Breast epithelium (tissue), 3 donors: ENCODE measurements around the gene DBH.
A peak's percentile ranks its signal among the peaks of the same experiment; 100 is the strongest.

ENCODE experiments used
- CTCF ChIP-seq, 3 donors: fragments of 450-650 bp; IDR thresholded peaks; one replicate each; pipeline ENCODE4 v1.5.1; 2016 to 2017; ENCODE audit warnings: antibody characterized with exemption in 3 of 3, mild to moderate bottlenecking in 3 of 3, moderate library complexity in 3 of 3
- POLR2A ChIP-seq: fragments of 450-650 bp; IDR thresholded peaks from one replicate; pipeline ENCODE4 v1.6.1; 2016; ENCODE audit warnings: antibody characterized with exemption, mild to moderate bottlenecking, moderate library complexity
- POLR2AphosphoS5 ChIP-seq, 3 donors: sonication (generic); formaldehyde crosslinking; IDR thresholded peaks; one replicate each; pipeline ENCODE4 v1.6.1; 2017; ENCODE audit warnings: antibody characterized with exemption in 3 of 3

- TF ChIP-seq CTCF (IDR thresholded peaks at IDR 0.05): peak in 1 of 3 donors; percentile 82
- TF ChIP-seq POLR2A: no peak
- no peak for TF ChIP-seq POLR2AphosphoS5 (IDR thresholded peaks at IDR 0.05)
Observed at GRCh38 chr9:133657120-133657661, 21.0 kb downstream of the DBH start.
